Sigmoid colon (tissue), 4 donors: ENCODE data around the gene CACNA1D.

Source experiments
- CTCF ChIP-seq, 4 experiments: fragments of 450-650 bp in 3 of 4; fragments of 200-600 bp in 1 of 4; IDR thresholded peaks; one replicate each; pipeline ENCODE4 v1.5.1; 2016 to 2019; ENCODE audit warnings: antibody characterized with exemption in 4 of 4, mild to moderate bottlenecking in 3 of 4, moderate library complexity in 2 of 4
- POLR2A ChIP-seq, 2 donors: fragments of 450-650 bp; IDR thresholded peaks; one replicate each; pipeline ENCODE4 v1.6.1; 2016; ENCODE audit warnings: antibody characterized with exemption in 2 of 2, mild to moderate bottlenecking in 2 of 2, moderate library complexity in 2 of 2
- POLR2AphosphoS5 ChIP-seq, 4 donors: sonication (generic); formaldehyde crosslinking; IDR thresholded peaks; one replicate each; pipeline ENCODE4 v1.6.1; 2017; ENCODE audit warnings: antibody characterized with exemption in 4 of 4

- TF ChIP-seq CTCF (IDR thresholded peaks at IDR 0.05) (no peak), POLR2AphosphoS5 (IDR thresholded peaks at IDR 0.05) (no peak), POLR2A (IDR thresholded peaks at IDR 0.05) (no peak)
Measured at GRCh38 chr3:53862241-53862640, 367.8 kb downstream of the CACNA1D start.
